GM10248 (cell line): ENCODE results near the gene DUSP6.

Experiments used
- CTCF ChIA-PET: fragments of 300-600 bp; sonication (Branson Sonifier 250); formaldehyde crosslinking; extraction: SDS; loops from one replicate; lab custom pipeline; 2021; ENCODE audit warnings: antibody characterized with exemption; lab: Yijun Ruan, JAX
- POLR2A ChIA-PET: fragments of 350-650 bp; sonication (Branson Sonifier 250); formaldehyde crosslinking; extraction: SDS; loops from one replicate; lab custom pipeline; 2020; ENCODE audit warnings: antibody characterized with exemption; lab: Yijun Ruan, JAX
- DNase-seq: peaks from one replicate; pipeline ENCODE4 v3.0.0; 2012; ENCODE audit errors: extremely low spot score
- TF ChIP-seq, protein P1 (sequence below): IDR thresholded peaks from 2 replicates; pipeline ENCODE4 v1.5.1; 2012; ENCODE audit warnings: mild to moderate bottlenecking, low read depth; ENCODE audit errors: extremely low read depth, missing control alignments, control extremely low read depth

Gene DUSP6

DNA sequence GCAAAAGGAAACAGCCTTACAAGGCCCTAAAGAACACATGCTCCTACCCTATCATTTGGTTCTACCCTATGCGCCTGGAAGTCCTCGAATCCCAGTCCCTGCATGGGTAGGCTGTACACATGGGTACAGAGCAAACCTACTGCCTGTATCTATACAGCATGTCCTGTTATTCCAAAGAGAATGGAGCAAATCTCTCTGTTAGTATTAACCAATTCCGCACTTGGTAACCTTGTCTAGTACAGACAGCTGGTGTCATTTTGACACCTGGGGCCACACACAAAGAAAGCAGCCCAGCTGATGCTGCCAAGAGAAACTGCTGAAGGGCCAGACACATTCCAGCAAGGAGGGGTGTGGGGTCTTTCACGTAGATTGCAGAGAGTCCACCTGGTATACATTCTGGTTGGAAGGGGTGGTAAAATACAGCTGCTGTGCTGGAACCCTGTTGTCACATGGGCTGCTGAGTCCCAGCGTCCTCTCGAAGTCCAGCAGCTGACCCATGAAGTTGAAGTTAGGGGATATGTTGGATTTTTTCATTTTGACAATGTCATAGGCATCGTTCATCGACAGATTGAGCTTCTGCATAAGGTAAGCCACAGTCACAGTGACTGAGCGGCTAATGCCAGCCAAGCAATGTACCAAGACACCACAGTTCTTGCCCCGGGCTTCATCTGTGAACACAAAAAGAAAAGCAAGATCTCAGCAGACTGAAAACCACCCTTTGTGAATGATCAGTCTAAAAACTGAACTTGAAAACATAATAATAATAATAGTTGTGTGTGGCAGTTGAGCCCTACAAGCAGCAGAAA, 3.2 kb downstream of the DUSP6 start:
- ChIA-PET CTCF (no interaction called here), POLR2A (no interaction called here)
- TF ChIP-seq, protein P1, sequence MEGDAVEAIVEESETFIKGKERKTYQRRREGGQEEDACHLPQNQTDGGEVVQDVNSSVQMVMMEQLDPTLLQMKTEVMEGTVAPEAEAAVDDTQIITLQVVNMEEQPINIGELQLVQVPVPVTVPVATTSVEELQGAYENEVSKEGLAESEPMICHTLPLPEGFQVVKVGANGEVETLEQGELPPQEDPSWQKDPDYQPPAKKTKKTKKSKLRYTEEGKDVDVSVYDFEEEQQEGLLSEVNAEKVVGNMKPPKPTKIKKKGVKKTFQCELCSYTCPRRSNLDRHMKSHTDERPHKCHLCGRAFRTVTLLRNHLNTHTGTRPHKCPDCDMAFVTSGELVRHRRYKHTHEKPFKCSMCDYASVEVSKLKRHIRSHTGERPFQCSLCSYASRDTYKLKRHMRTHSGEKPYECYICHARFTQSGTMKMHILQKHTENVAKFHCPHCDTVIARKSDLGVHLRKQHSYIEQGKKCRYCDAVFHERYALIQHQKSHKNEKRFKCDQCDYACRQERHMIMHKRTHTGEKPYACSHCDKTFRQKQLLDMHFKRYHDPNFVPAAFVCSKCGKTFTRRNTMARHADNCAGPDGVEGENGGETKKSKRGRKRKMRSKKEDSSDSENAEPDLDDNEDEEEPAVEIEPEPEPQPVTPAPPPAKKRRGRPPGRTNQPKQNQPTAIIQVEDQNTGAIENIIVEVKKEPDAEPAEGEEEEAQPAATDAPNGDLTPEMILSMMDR, result no peak
- DNase-seq, result no peak

DNA sequence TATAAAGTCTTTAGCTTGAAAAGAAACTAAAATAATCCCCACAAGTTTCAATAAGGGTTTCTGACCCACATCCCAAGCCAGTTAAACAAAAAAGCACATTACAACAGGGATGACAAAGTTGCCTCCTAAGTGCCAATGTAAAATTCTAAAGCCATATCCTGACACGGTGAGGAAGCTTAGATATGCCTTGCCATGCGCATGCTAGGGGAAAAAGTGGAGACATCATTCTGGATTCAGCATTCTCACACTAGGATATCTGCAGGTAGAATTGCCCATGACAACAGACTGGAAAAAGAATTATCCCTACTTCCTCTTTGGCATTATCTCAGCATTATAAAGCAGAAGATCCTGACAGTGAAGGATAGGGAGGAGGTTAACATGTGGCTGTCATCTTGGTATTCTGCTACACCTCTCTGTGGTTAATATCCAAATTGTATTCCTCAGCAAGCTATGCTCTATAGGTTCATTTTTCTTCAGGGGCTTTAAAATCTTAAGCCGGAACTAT, 4.9 kb downstream of the DUSP6 start:
- no peak for DNase-seq
- ChIA-PET POLR2A (no interaction called here), CTCF (interaction anchor here (1.2 kb wide), 2 partner anchors 11 to 14 kb away, joined by 3 to 4 read pairs; no protein-coding TSS in a partner anchor)
- TF ChIP-seq, protein P1, result no peak

DNA sequence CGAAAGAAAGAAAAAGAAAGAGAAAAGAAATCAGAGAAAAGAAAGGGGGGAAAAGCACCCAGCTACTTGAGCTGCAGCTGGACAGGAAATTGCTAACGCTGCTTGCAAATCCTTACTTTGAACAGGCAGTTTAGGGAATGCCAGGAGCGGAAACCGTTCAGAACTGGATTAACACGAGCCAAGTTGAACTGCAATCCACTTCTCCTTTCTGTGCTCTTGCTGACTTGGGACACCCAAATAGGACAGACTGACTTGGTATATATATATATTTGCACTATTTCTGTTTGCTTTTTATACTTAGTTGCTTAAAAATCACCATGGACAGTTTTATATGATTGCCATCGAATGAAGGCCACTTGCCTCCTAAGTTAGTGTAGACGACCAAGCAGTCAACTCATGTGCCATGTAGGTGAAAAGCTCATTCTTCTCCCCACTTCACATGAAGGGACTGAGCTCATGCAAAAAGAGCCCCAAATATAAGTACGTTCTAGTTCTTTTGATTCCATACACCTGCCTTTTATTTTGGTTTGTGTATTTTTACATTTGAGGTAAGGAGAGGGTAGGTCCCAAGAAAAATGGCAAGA, 5.5 kb downstream of the DUSP6 start:
- TF ChIP-seq, protein P1, result no peak
- CTCF ChIA-PET, result interaction anchor here (1.0 to 1.2 kb wide), 3 partner anchors 11 to 61 kb away, joined by 3 to 4 read pairs (median 3); no protein-coding TSS in a partner anchor
- DNase-seq, result no peak
- POLR2A ChIA-PET, result no interaction called here

DNA sequence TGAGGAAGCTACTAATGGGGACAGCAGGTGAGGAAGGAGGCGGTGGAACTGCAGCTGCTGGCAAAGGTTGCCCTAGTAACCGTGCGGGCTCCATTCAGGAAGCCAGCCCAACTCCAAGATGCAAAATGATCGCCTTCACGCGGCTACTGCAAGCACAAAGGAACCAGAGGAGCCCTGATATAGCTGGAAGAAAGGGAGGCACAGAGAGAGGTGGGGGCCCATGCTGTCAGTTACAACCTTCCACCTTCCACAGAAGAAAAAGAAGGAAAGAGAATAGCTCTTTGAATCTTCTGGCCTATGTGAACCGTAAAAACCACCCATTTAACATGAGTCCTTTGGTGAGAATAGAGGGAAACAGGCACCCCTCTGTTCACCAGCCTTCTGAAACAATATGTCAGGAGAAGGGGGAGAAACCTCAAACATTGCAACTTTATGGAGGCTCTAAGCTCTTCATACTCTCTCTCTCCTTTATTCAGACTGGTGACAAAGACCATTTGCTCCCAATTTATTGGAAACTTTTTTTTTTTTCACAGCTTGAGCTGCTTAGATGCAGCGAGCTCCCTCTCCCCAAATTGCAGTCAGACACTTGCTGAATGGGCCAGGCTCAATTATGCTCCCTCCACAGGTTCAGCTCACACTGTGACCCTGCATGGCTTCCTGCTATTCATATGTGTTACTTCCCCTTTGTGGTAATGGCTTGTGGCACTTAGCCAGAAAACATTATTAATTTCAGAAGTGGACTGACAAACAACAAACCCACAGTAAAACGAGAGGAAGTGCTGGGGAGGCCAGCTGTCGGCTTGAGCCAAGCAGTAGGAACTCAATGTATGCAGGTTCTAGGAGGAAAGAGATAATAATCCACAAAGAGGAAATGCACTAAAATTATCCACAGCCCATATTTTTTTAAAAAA, 6.2 kb downstream of the DUSP6 start:
- TF ChIP-seq, protein P1, result no peak
- ChIA-PET POLR2A (interaction anchor here (0.6 kb wide), 1 partner anchor 13 kb away, joined by 3 read pairs; no protein-coding TSS in a partner anchor), CTCF (interaction anchor here (1.0 to 1.5 kb wide), 5 partner anchors 11 to 116 kb away, joined by 3 to 5 read pairs (median 3); no protein-coding TSS in a partner anchor)
- peak; percentile 72 for DNase-seq

DNA sequence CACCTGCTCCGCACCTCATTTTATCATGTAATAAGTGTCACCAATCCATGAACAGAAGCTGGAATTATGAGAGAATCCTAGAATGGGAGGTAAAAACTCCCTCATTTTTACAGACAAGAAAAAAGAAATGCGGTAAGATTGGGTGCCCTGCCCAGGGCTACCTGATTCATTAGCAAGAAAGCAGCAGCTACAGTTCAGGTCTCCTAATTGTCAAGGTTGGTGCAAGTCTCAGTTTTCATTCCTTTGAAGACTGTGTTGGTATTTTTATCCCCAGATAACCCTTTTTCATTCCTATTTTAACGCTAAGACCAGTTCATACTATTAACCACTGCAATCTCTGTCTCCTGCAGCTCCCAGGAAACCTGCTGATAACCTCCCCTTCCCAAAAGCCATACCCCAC, 6.9 kb downstream of the DUSP6 start:
- no peak for DNase-seq
- POLR2A ChIA-PET, result no interaction called here
- CTCF ChIA-PET, result interaction anchor here (1.1 to 1.5 kb wide), 4 partner anchors 12 to 117 kb away, joined by 3 to 5 read pairs (median 4); no protein-coding TSS in a partner anchor
- TF ChIP-seq, protein P1, result no peak

DNA sequence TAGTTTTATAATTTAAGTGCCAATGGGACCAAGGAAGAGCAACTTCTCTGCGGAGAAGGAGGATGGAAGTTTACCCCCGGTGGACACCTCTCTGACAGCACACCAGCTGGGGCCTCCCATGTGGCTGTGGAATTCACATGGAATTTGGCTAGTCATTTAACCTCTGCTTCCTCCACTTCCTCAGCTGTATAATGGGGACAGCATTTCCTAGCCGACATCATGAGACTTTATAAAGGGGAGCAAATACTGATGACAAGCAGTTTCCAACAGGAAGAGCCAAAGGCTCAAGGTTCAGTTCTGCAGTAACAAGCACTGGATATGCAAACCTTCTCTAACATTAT, 7.5 kb downstream of the DUSP6 start:
- TF ChIP-seq, protein P1, result no peak
- DNase-seq, result no peak
- ChIA-PET POLR2A (no interaction called here), CTCF (interaction anchor here (1.3 to 1.5 kb wide), 3 partner anchors 12 to 117 kb away, joined by 3 to 4 read pairs (median 3); no protein-coding TSS in a partner anchor)
